Fibroblast of pulmonary artery (primary cell): ENCODE results near the gene HNF4A.

ENCODE experiments used
- DNase-seq: peaks from one replicate; pipeline ENCODE4 v3.0.0-alpha.2; 2010; ENCODE audit warnings: low read depth
- H3K4me3 ChIP-seq: replicated peaks from 2 replicates; pipeline ENCODE4 v1.5.1; 2011; ENCODE audit warnings: low read depth, mild to moderate bottlenecking, control low read depth, low read length, moderate library complexity
- TF ChIP-seq, protein P1 (sequence below): IDR thresholded peaks from 2 replicates; pipeline ENCODE4 v1.5.1; 2011; ENCODE audit warnings: mild to moderate bottlenecking, control low read depth, low read length, inconsistent platforms; ENCODE audit errors: missing control alignments

The HNF4A gene

DNA sequence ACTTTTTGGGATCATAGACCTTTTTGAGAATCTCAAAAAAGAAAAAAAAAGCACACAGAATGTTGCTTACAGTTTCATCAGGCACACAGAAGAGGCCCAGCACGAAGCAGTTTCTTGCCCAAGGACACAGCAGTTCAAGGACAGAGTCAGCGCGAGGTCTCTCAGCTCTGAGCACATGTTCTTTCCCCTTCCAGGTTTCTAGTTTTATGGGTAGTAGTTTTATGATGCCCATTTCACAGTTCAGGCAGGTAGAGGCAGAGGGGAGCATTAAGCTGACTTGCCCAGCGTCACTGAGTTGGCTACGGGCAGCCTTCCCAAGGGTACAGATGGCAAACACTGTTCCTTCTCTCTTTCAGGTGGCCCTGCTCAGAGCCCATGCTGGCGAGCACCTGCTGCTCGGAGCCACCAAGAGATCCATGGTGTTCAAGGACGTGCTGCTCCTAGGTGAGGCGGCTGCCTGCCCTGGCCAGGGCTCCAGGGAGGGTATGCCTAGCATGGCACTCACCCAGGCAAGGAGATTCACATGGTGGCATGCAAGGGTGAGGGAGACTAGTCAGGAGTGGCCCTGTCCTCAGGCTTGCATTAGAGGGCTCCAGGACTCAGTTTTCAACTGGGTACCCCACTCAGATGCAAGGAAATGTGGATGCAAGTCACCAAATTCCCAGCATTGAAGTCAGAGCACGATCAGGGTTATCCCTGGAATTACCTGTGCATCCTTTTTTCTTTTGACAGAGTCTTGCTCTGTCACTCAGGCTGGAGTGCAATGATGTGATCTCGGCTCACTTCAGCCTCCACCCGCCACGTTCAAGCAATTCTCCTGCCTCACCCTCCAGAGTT is 62.8 kb downstream of the HNF4A start:
- no peak overlapping the region for H3K4me3 ChIP-seq
- TF ChIP-seq, protein P1, sequence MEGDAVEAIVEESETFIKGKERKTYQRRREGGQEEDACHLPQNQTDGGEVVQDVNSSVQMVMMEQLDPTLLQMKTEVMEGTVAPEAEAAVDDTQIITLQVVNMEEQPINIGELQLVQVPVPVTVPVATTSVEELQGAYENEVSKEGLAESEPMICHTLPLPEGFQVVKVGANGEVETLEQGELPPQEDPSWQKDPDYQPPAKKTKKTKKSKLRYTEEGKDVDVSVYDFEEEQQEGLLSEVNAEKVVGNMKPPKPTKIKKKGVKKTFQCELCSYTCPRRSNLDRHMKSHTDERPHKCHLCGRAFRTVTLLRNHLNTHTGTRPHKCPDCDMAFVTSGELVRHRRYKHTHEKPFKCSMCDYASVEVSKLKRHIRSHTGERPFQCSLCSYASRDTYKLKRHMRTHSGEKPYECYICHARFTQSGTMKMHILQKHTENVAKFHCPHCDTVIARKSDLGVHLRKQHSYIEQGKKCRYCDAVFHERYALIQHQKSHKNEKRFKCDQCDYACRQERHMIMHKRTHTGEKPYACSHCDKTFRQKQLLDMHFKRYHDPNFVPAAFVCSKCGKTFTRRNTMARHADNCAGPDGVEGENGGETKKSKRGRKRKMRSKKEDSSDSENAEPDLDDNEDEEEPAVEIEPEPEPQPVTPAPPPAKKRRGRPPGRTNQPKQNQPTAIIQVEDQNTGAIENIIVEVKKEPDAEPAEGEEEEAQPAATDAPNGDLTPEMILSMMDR = no peak
- no peak for DNase-seq

DNA sequence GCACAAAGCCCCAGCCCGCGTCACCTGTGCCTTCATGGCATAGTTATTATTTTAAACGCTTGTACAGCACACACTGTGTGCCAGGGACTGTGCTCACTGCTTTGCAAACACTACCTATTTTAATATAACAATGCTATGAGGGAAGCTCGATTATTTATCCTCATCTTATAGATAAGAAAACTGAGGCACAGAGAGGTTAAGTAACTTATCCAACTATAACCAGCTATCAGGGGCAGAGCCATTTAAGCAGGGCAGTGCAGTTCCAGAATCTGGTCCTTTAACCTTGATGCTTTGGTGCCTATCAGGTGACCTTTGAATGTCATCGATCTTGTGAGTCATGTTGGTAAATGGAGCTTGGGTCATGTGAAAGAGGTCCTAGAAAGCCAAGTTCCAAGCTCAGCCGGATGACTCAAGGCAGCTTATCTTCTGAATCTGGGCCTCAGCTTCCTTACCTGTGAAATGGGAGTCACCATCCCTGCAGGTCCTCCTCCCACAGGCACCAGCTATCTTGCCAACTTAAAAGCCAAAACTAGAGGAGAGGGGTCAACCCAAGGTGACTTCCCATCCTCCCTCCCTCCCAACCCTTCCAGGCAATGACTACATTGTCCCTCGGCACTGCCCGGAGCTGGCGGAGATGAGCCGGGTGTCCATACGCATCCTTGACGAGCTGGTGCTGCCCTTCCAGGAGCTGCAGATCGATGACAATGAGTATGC is 63.8 kb downstream of the HNF4A start:
- TF ChIP-seq, protein P1 = no peak
- no peak for DNase-seq
- H3K4me3 ChIP-seq = no peak overlapping the region

DNA sequence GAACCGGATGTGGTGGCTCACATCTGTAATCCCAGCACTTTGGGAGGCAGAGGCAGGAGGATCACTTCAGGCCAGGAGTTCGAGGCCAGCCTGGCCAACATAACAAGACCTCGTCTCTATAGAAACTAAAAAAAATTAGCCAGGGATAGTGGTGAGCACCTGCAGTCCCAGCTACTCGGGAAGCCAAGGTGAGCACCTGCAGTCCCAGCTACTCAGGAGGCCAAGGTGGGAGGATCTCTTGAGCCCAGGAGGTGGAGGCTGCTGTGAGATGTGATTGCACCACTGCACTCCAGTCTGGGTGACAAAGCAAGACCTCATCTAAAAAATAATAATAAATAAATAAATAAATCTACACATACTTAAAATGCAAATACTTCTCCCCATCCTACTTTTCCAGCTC is 65.0 kb downstream of the HNF4A start:
- DNase-seq = no peak
- no peak overlapping the region for H3K4me3 ChIP-seq
- TF ChIP-seq, protein P1 = no peak

DNA sequence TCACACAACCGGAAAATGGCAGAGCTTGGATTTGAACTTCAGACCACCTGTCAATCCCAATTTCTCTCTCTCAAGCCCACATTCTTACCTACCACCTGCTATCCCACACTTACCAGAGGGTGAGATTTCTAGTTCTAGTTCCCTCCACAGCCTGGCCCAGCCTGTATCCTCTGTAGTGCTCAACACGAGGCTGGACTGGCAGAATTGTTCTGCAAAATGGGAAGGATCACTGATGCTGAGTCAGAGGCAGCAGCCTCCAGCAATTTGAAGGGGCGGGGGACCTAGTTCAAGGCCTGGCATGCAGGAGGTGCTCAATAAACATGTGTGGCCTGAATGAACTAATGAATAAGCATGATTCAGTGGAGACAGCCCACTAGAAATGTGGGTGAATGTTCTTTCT is 66.6 kb downstream of the HNF4A start:
- peak; percentile 8 for DNase-seq
- TF ChIP-seq, protein P1 = no peak
- H3K4me3 ChIP-seq = no peak overlapping the region

DNA sequence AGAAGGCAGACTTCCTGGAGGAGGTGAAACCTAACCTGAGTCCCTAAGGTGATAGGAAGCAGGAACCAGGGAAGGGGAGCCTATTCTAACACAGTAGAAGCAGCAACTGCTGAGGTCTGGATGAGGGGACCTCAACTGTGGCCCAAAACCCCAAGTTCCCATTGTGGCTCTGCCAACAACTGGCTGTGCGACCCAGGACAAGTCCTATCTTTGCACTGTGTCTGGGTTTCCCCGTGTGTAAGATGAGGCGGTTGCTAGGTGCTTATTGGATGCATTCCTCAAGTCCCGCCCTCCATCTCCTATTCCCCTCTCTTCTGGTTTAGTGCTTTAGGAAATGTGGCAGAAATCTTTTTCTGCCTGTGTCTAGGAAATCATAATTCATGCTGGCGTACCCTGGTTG is 68.0 kb downstream of the HNF4A start:
- no peak for DNase-seq
- H3K4me3 ChIP-seq = no peak overlapping the region
- TF ChIP-seq, protein P1 = no peak

DNA sequence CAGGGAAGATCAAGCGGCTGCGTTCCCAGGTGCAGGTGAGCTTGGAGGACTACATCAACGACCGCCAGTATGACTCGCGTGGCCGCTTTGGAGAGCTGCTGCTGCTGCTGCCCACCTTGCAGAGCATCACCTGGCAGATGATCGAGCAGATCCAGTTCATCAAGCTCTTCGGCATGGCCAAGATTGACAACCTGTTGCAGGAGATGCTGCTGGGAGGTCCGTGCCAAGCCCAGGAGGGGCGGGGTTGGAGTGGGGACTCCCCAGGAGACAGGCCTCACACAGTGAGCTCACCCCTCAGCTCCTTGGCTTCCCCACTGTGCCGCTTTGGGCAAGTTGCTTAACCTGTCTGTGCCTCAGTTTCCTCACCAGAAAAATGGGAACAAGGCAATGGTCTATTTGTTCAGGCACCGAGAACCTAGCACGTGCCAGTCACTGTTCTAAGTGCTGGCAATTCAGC is 68.6 kb downstream of the HNF4A start:
- TF ChIP-seq, protein P1 = no peak
- DNase-seq = no peak

More for the DNA sequence above, 68.6 kb downstream of the HNF4A start:
- H3K4me3 ChIP-seq = no peak overlapping the region
